Keratinocyte (primary cell): ENCODE data around the gene SYK.

Source experiments
- CTCF ChIP-seq, 3 experiments: IDR thresholded peaks in 1 of 3; conservative IDR thresholded peaks in 1 of 3; optimal IDR thresholded peaks in 1 of 3; 2 replicates in 2 of 3; 3 replicates in 1 of 3; pipeline versions ENCODE3 to v1.5.1; 2011; ENCODE audit warnings: low read length in 3 of 3, mild to moderate bottlenecking in 3 of 3, moderate library complexity in 2 of 3, control low read depth in 1 of 3, inconsistent platforms in 1 of 3; ENCODE audit not compliant: insufficient read depth in 2 of 3; ENCODE audit errors: extremely low read depth in 1 of 3
- EZH2 ChIP-seq: IDR thresholded peaks from one replicate; pipeline ENCODE4 v1.6.1; 2012; ENCODE audit warnings: inconsistent platforms, mild to moderate bottlenecking, low read length, moderate library complexity

- no peak for TF ChIP-seq CTCF (optimal IDR thresholded peaks at IDR 0.05 in 1 of 3, IDR thresholded peaks at IDR 0.05 in 1 of 3, conservative IDR thresholded peaks at IDR 0.05 in 1 of 3; ENCODE audit: extremely low read depth in 1 of 3, insufficient read depth in 2 of 3, low read length in 3 of 3)
- TF ChIP-seq EZH2 = no peak
Measured at GRCh38 chr9:90883661-90884060, 82.0 kb downstream of the SYK start.
